ENCODE results near the gene NIPBL.

The NIPBL gene

GRCh38 chr5:37014321-37014720 is 137.8 kb downstream of the NIPBL start:
- Histone ChIP-seq H3K27me3 (ENCODE audit: low read depth) (no peaks in the 10 kb centered on the region), H3K4me3 (no peak overlapping the region), H3K36me3 (replicated peaks) (peaks cover 24% of the 10 kb centered on the region), H3K4me1 (no peaks in the 10 kb centered on the region), H3K9me3 (no peaks in the 10 kb centered on the region)
- no peak for DNase-seq (ENCODE audit: low spot score in 2 of 2)
- in situ Hi-C loops (cut with MboI; ENCODE audit: low sequenced_read_pairs): loop anchor here (25.0 kb wide), 1 partner anchor 277 kb away; no protein-coding TSS in a partner anchor

GRCh38 chr5:37015795-37016666 is 139.5 kb downstream of the NIPBL start:
- no peak for DNase-seq (ENCODE audit: low spot score in 2 of 2)
- Histone ChIP-seq H3K9me3 (no peaks in the 10 kb centered on the region), H3K4me3 (no peak overlapping the region), H3K36me3 (replicated peaks) (peaks cover 22% of the 10 kb centered on the region), H3K27me3 (ENCODE audit: low read depth) (no peaks in the 10 kb centered on the region), H3K4me1 (no peaks in the 10 kb centered on the region)
- in situ Hi-C loops (cut with MboI; ENCODE audit: low sequenced_read_pairs): loop anchor here (25.0 kb wide), 1 partner anchor 279 kb away; no protein-coding TSS in a partner anchor

- H3K36me3 ChIP-seq (replicated peaks): peaks cover 22% of the 10 kb centered on the region
- no peak overlapping the region for H3K4me3 ChIP-seq
- no peaks in the 10 kb centered on the region for H3K27me3 ChIP-seq (ENCODE audit: low read depth)
- no peaks in the 10 kb centered on the region for H3K4me1 ChIP-seq
- DNase-seq (ENCODE audit: low spot score in 2 of 2): no peak
- in situ Hi-C loops (cut with MboI; ENCODE audit: low sequenced_read_pairs): no loop called here
- H3K9me3 ChIP-seq: no peaks in the 10 kb centered on the region
Observed at GRCh38 chr5:37028910-37029309, 152.3 kb downstream of the NIPBL start.

- DNase-seq (ENCODE audit: low spot score in 2 of 2): no peak
- Histone ChIP-seq H3K36me3 (replicated peaks) (peaks cover 22% of the 10 kb centered on the region), H3K4me3 (no peak overlapping the region), H3K4me1 (no peaks in the 10 kb centered on the region), H3K27me3 (ENCODE audit: low read depth) (no peaks in the 10 kb centered on the region), H3K9me3 (no peaks in the 10 kb centered on the region)
- in situ Hi-C loops (cut with MboI; ENCODE audit: low sequenced_read_pairs): no loop called here
Observed at GRCh38 chr5:37029436-37029835, 152.9 kb downstream of the NIPBL start.

- Histone ChIP-seq H3K4me1 (no peaks in the 10 kb centered on the region), H3K9me3 (no peaks in the 10 kb centered on the region), H3K4me3 (no peak overlapping the region), H3K27me3 (ENCODE audit: low read depth) (no peaks in the 10 kb centered on the region), H3K36me3 (replicated peaks) (peaks cover 7% of the 10 kb centered on the region)
- DNase-seq (ENCODE audit: low spot score in 2 of 2): no peak
- in situ Hi-C loops (cut with MboI; ENCODE audit: low sequenced_read_pairs): no loop called here
Observed at GRCh38 chr5:37034955-37035354, 158.4 kb downstream of the NIPBL start.

- Histone ChIP-seq H3K4me3 (no peak overlapping the region), H3K36me3 (replicated peaks) (peaks cover 7% of the 10 kb centered on the region), H3K27me3 (ENCODE audit: low read depth) (no peaks in the 10 kb centered on the region), H3K9me3 (no peaks in the 10 kb centered on the region), H3K4me1 (no peaks in the 10 kb centered on the region)
- no peak for DNase-seq (ENCODE audit: low spot score in 2 of 2)
- in situ Hi-C loops (cut with MboI; ENCODE audit: low sequenced_read_pairs): no loop called here
Observed at GRCh38 chr5:37037840-37038239, 161.3 kb downstream of the NIPBL start.

- Histone ChIP-seq H3K4me3 (no peak overlapping the region), H3K4me1 (no peaks in the 10 kb centered on the region), H3K36me3 (replicated peaks) (peaks cover 7% of the 10 kb centered on the region), H3K9me3 (no peaks in the 10 kb centered on the region), H3K27me3 (ENCODE audit: low read depth) (no peaks in the 10 kb centered on the region)
- in situ Hi-C loops (cut with MboI; ENCODE audit: low sequenced_read_pairs): no loop called here
- no peak for DNase-seq (ENCODE audit: low spot score in 2 of 2)
Observed at GRCh38 chr5:37039824-37040223, 163.3 kb downstream of the NIPBL start.

GRCh38 chr5:37043693-37044092 is 167.1 kb downstream of the NIPBL start:
- no peaks in the 10 kb centered on the region for H3K9me3 ChIP-seq
- H3K27me3 ChIP-seq (ENCODE audit: low read depth): no peaks in the 10 kb centered on the region
- peaks cover 11% of the 10 kb centered on the region for H3K36me3 ChIP-seq (replicated peaks)
- H3K4me3 ChIP-seq: no peak overlapping the region
- DNase-seq (ENCODE audit: low spot score in 2 of 2): peak in 1 of 2 experiments; percentile 12
- in situ Hi-C loops (cut with MboI; ENCODE audit: low sequenced_read_pairs): no loop called here
- H3K4me1 ChIP-seq: no peaks in the 10 kb centered on the region

- no peak overlapping the region for H3K4me3 ChIP-seq
- H3K4me1 ChIP-seq: no peaks in the 10 kb centered on the region
- H3K36me3 ChIP-seq (replicated peaks): peaks cover 11% of the 10 kb centered on the region
- in situ Hi-C loops (cut with MboI; ENCODE audit: low sequenced_read_pairs): no loop called here
- H3K9me3 ChIP-seq: no peaks in the 10 kb centered on the region
- no peaks in the 10 kb centered on the region for H3K27me3 ChIP-seq (ENCODE audit: low read depth)
- DNase-seq (ENCODE audit: low spot score in 2 of 2): no peak
Observed at GRCh38 chr5:37044120-37044519, 167.6 kb downstream of the NIPBL start.

GRCh38 chr5:37045703-37046102 is 169.1 kb downstream of the NIPBL start:
- Histone ChIP-seq H3K4me3 (no peak overlapping the region), H3K4me1 (no peaks in the 10 kb centered on the region), H3K27me3 (ENCODE audit: low read depth) (no peaks in the 10 kb centered on the region), H3K36me3 (replicated peaks) (peaks cover 11% of the 10 kb centered on the region), H3K9me3 (no peaks in the 10 kb centered on the region)
- in situ Hi-C loops (cut with MboI; ENCODE audit: low sequenced_read_pairs): no loop called here
- DNase-seq (ENCODE audit: low spot score in 2 of 2): no peak

- no peaks in the 10 kb centered on the region for H3K4me1 ChIP-seq
- H3K4me3 ChIP-seq: no peak overlapping the region
- H3K27me3 ChIP-seq (ENCODE audit: low read depth): no peaks in the 10 kb centered on the region
- H3K36me3 ChIP-seq (replicated peaks): peaks cover 11% of the 10 kb centered on the region
- no peaks in the 10 kb centered on the region for H3K9me3 ChIP-seq
- in situ Hi-C loops (cut with MboI; ENCODE audit: low sequenced_read_pairs): no loop called here
- DNase-seq (ENCODE audit: low spot score in 2 of 2): no peak
Observed at GRCh38 chr5:37047947-37048346, 171.4 kb downstream of the NIPBL start.

- peak; percentile 57 to 96 for DNase-seq (ENCODE audit: low spot score in 2 of 2)
- Histone ChIP-seq H3K4me1 (peaks cover 12% of the 10 kb centered on the region), H3K36me3 (replicated peaks) (peaks cover 6% of the 10 kb centered on the region), H3K4me3 (no peak overlapping the region), H3K9me3 (no peaks in the 10 kb centered on the region), H3K27me3 (ENCODE audit: low read depth) (no peaks in the 10 kb centered on the region)
- in situ Hi-C loops (cut with MboI; ENCODE audit: low sequenced_read_pairs): no loop called here
Observed at GRCh38 chr5:37054391-37054790, 177.8 kb downstream of the NIPBL start.

GRCh38 chr5:37055383-37055990 is 178.9 kb downstream of the NIPBL start:
- H3K27me3 ChIP-seq (ENCODE audit: low read depth): no peaks in the 10 kb centered on the region
- H3K36me3 ChIP-seq (replicated peaks): peaks cover 8% of the 10 kb centered on the region
- in situ Hi-C loops (cut with MboI; ENCODE audit: low sequenced_read_pairs): no loop called here
- H3K9me3 ChIP-seq: no peaks in the 10 kb centered on the region
- H3K4me1 ChIP-seq: peaks cover 12% of the 10 kb centered on the region
- DNase-seq (ENCODE audit: low spot score in 2 of 2): no peak
- H3K4me3 ChIP-seq: no peak overlapping the region

GRCh38 chr5:37056762-37057161 is 180.2 kb downstream of the NIPBL start:
- H3K36me3 ChIP-seq (replicated peaks): peaks cover 18% of the 10 kb centered on the region
- peaks cover 12% of the 10 kb centered on the region for H3K4me1 ChIP-seq
- no peak overlapping the region for H3K4me3 ChIP-seq
- no peaks in the 10 kb centered on the region for H3K9me3 ChIP-seq
- no peak for DNase-seq (ENCODE audit: low spot score in 2 of 2)
- H3K27me3 ChIP-seq (ENCODE audit: low read depth): no peaks in the 10 kb centered on the region
- in situ Hi-C loops (cut with MboI; ENCODE audit: low sequenced_read_pairs): no loop called here
